Hematopoietic multipotent progenitor cell treated with erythropoietin and hydrocortisone succinate and interleukin-3 and kit ligand, for 8 days (in vitro differentiated cells): ENCODE measurements around the gene PRDM16.

Source experiments
- DNase-seq: peaks from one replicate; pipeline ENCODE4 v3.0.0-alpha.2; 2015

PRDM16 gene

GRCh38 chr1:3128431-3129132 is 59.6 kb downstream of the PRDM16 start:
- no peak for DNase-seq

DNA sequence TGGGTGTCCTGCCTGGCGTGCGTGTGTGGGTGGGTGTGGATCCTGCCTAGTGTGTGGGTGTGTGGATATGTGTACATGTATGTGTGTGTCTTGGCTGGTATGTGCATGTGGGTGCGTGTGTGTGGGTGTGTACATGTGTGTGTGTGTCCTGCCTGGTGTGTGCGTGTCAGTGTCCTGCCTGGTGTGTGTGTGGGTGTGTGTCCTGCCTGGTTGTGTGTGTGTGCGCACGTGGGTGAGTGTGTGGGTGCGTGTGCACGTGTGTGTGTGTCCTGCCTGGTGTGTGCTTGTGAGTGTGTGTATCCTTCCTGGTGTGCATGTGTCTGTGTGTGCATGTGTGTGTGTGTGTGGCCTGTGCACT is 60.1 kb downstream of the PRDM16 start:
- DNase-seq = no peak

DNA sequence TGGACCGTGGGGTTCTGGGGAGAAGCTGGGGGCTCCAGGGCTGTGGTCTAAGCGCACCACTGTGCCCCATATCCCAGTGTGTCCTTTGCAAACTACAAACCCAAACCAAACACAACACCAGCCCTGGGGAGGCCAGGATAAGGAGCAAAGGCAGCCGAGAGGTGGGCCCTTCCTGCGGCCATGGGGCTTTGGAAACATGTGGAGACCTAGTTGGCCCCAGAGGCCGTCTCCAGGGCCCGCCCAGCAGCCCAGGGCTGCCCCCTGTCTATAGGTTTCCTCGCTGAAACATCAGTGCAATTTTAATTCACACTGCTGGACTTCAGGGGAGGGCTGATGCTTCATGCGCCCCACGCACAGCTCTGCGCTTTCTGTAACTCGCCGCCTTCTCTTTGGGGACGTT is 61.3 kb downstream of the PRDM16 start:
- DNase-seq = no peak

DNA sequence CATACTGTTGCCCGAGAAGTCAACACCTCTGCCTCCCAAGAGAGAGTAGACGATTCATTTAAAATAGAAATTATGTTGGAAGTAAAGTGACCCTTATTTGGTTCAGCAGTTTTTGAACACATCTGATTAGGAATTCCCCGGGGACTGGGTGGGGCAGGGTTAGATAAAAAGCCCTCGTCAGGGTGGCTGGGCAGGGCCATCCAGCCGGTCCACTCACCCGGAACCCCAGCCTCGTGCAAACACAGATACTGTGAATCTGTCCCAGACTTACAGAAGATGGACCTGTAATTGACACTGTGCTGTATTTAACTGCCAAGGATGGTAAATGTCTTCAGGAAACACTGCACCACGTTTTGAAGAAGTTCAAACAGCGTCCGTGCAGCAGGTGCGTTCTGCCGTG is 63.7 kb downstream of the PRDM16 start:
- no peak for DNase-seq

DNA sequence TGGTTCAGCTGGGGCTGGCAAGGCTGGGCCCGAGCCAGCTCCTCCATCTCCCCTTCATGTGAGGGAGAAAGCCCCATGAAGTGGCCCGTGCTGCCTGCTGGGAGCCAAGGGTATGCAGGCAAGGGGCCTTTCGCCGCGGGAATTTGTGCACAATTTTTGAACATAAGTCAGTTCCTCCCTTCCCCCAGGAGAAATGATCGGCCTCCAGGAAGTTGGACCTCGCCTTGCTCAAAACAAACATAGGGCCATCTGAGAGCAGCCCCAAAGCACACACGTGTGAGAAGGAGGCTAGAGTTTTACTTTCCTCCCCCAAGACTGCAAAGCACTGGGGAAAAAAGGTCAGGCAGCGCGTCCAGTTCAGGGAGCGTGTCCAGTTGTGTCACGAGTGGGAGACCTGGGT is 64.7 kb downstream of the PRDM16 start:
- DNase-seq = no peak

- no peak for DNase-seq
Observed at GRCh38 chr1:3134381-3135072, 65.5 kb downstream of the PRDM16 start.

DNA sequence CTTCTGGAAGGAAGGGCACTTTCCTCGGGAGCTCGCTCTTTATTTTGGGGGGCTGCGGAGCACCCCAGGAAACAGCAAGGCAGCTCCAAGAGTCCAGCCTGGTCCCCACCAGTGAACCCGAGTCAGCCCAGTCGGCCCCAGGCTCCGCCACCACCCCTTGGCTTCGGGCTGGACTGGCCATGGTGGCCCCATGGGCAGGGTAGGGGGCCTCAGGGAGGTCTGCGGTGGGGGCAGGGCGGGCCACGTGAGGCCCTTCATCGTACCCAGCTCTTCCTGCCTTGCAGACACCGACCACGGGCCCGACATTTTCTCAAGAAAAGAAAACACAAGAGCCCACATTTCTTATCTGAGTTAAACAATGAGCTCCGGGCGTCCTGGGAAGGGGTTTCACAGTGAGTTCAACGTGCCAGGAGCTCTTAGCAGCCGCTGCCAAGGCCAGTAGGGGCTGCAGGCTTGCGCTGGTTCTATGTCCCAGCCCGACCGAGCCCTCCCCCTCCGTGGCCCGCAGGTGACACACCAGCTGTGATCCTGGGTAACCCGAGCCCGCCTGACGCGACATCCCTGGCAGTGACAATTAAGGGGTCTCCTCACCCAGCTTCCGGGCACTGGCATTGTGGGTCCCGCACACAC is 66.2 kb downstream of the PRDM16 start:
- DNase-seq = no peak

DNA sequence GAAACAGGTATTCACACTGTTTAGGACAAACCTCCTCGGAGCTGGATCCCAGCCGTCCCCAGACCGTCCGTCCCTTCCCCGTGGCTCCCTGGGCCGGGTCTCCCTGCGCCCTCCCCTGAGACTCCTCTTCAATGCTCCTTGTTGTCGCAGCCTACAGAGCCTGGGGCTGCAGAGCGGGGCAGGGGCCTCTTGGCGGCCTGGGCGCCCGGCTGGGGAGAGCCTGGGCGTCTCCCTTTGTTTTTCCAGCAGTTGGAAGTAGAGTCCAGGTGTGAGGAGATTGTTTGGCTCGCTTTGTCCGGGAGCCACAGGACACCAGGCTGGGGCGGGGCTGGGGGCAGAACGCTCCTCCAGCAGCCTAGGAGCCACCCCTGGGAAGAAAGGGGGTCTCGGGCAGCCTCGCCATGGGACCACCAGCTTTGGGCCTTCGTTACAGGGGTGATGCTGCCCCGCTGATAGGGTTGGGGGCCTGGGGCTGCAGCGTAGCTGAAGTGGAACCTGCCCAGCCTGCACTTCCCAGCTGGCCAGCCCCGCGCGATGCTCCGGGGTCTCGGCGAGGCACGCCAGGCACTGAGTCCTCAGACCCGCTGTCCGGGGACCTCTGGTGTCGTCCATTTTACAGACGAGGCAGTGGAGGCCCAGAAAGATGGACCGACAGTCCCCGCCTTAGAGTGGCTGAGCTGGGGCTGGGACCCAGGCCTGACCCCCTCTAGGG is 66.9 kb downstream of the PRDM16 start:
- no peak for DNase-seq

DNA sequence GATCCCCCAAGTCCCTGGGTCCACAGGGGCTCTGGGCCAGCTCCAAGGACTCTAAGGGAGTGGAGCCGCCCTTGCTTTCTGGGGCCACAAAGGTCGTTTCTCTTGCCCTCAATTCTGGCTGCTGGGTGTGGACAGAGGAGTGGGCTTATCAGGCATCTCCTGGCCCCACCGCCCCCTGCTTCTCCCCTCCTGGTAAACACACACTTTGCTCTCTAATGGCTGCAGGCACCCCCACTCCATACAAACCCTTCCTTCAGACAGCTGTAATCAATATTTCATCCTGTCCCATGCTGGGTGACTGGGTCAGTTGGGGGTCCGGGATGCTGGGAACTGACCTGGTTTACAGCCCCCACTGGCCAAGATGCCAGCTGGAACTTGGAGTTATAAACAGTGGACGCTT is 67.5 kb downstream of the PRDM16 start:
- no peak for DNase-seq

GRCh38 chr1:3137111-3138100 is 68.4 kb downstream of the PRDM16 start:
- DNase-seq = no peak

GRCh38 chr1:3138623-3139151 is 69.7 kb downstream of the PRDM16 start:
- no peak for DNase-seq

DNA sequence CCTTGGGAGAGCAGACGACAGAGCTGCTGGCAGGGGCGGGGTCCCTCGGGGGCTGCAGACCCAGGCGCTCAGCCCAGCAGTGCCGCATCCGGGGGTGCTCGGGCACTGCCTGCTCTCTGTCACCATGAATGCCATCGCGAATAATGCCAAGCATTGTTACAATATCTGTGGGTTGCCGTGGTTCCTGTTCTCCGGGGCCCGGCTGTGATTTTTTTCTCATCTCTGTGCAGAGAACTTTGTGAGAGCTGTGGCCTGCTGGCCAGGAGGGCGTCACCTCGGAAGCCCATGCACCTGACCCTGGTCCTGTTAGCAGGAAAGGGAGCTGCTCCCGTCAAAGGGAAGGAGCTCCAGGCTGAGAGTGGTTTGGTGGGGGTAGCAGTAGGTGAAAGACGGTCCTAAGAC is 70.4 kb downstream of the PRDM16 start:
- no peak for DNase-seq

GRCh38 chr1:3139871-3140361 is 70.9 kb downstream of the PRDM16 start:
- no peak for DNase-seq

DNA sequence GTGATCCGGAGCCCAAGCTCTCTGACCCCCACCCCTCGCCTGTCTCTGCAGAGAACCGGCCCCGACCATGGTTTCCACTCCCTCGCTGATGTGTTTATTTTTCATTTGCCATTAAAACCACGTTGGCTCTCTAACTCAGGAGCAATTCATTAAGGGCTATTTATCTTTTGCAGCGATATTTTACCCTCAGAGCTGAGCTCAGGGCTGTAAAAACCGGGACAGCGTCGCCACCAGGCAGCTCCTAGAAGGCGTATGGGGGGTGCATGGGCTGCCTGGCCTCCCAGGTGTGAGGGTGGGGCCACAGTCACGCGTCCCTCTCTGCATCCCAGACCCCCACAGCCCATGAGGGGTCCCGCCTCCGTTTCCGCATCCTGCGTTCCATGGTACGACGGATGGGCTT is 71.4 kb downstream of the PRDM16 start:
- no peak for DNase-seq

DNA sequence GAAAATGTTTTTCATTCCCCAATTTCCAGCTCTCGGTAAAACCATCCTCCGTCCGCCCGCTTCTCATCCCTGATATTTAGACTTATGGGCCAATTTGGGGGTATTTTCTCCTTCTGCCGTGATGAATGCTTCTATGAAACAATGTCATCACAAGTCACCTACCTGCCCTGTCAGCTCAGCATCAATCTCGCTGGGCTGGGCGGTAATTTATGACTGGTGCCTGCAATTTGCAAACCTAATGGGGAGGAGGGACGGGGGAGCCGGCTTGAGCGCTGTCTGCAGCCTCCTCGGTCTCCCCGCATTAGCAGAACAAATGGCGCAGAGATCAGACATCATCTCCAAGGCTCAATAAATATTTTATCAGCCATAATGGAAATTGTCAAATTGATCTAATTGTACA is 72.1 kb downstream of the PRDM16 start:
- no peak for DNase-seq

DNA sequence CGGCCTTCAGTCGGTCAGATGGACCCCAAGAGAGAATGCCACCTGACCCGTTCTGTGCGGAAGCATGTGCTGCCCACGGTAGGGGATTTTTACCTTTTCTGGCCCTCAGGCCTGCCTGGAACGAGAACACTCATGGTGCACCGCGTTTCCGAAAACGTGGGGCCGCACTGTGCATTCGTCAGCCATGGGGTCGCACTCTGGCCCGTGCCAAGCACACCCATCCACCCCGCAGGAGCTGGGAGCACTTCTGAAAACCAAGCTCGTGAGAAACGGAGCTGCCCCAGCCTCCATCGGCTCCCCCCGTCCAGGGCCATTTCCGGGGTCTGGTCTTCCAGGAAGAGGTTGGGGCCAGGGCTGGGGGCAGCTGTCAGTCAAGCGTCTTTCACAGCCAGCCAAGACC is 72.8 kb downstream of the PRDM16 start:
- DNase-seq = no peak

GRCh38 chr1:3142236-3142635 is 73.2 kb downstream of the PRDM16 start:
- DNase-seq = no peak

- DNase-seq = no peak
Observed at GRCh38 chr1:3142751-3143150, 73.7 kb downstream of the PRDM16 start.

- DNase-seq = no peak
Observed at GRCh38 chr1:3145532-3146325, 76.7 kb downstream of the PRDM16 start.

DNA sequence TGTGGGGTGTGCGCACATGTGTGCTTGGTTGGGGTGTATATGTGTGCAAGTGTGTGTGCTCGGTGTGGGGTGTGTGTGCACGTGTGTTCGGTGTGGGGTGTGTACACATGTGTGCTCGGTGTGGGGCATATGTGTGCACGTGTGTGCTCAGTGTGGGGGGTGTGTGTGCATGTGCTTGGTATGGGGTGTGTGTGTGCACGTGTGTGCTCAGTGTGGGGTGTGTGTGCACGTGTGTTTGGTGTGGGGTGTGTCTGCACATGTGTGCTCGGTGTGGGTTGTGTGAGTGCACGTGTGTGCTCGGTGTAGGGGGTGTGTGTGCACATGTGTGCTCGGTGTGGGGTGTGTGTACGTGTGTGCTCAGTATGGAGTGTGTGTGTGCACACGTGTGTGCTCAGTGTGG is 77.5 kb downstream of the PRDM16 start:
- no peak for DNase-seq

DNA sequence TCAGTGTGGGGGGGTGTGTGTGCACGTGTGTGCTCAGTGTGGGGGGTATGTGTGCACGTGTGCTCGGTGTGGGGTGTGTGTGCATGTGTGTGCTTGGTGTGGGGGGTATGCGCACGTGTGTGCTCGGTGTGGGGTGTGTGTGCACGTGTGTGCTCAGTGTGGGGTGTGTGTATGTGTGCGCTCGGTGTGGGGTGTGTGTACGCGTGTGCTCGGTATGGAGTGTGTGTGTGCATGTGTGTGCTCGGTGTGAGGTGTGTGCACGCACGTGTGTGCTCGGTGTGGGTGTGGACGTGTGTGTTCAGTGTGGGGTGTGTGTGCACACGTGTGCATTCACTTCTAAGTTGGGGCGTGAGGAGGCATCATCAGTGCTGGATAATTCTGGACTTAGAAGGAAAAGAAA is 77.9 kb downstream of the PRDM16 start:
- DNase-seq = no peak
